ENCODE data around the gene ZNF638.

The ZNF638 gene

GRCh38 chr2:71292159-71292558, 39.4 kb upstream of the ZNF638 start:
- TF ChIP-seq CTCF (IDR thresholded peaks at IDR 0.05): no peak

GRCh38 chr2:71298914-71299313, 32.7 kb upstream of the ZNF638 start:
- no peak for TF ChIP-seq CTCF (IDR thresholded peaks at IDR 0.05)

GRCh38 chr2:71299507-71299906, 32.1 kb upstream of the ZNF638 start:
- peak; percentile 55 for TF ChIP-seq CTCF (IDR thresholded peaks at IDR 0.05)

GRCh38 chr2:71303849-71304248, 27.7 kb upstream of the ZNF638 start:
- TF ChIP-seq CTCF (IDR thresholded peaks at IDR 0.05): no peak

GRCh38 chr2:71306762-71307161, 24.8 kb upstream of the ZNF638 start:
- no peak for TF ChIP-seq CTCF (IDR thresholded peaks at IDR 0.05)

- no peak for TF ChIP-seq CTCF (IDR thresholded peaks at IDR 0.05)
Measured at GRCh38 chr2:71313016-71313766, 18.4 kb upstream of the ZNF638 start.

GRCh38 chr2:71317060-71317459, 14.5 kb upstream of the ZNF638 start:
- no peak for TF ChIP-seq CTCF (IDR thresholded peaks at IDR 0.05)

GRCh38 chr2:71323386-71323785, 8.2 kb upstream of the ZNF638 start:
- TF ChIP-seq CTCF (IDR thresholded peaks at IDR 0.05): no peak
